ENCODE data around the gene PDIK1L. TPM values are rescaled to one million over a fixed set of nuclear protein-coding genes. Genes with fewer than 3 reads are reported as not detected.

PDIK1L gene
- total and polyA plus RNA-seq, 9 of the 15 experiments (the other 6 are each of a cell fraction or from before 2014, with no cell fraction given), result 12.8 to 30.2 (median 21.5) TPM

- intact Hi-C loops (cut with micrococcal nuclease), result no loop called here
- WGBS (ENCODE audit: insufficient coverage, low coverage, missing lambda C conversion rate), result 40% methylated on average over 5 of the region's 5 CpGs
- TF ChIP-seq MIER1 (IDR thresholded peaks at IDR 0.05; ENCODE audit: low read depth), result no peak
- no peak for TF ChIP-seq NFIX (CRISPR knock-in tag; IDR thresholded peaks at IDR 0.05; ENCODE audit: low read depth)
- TF ChIP-seq MEF2A (IDR thresholded peaks at IDR 0.05; ENCODE audit: control insufficient read depth, low read depth, low read length), result peak; percentile 87
- TF ChIP-seq CBX8 (IDR thresholded peaks at IDR 0.05; ENCODE audit: borderline replicate concordance, extremely low read depth, low read depth, low read length, poor library complexity, severe bottlenecking), result no peak
- TF ChIP-seq MEF2D (tag; conservative IDR thresholded peaks at IDR 0.05; ENCODE audit: low read depth), result no peak
- no peak for TF ChIP-seq SMARCB1 (IDR thresholded peaks at IDR 0.05; ENCODE audit: insufficient read length, low read depth)
- TF ChIP-seq NCOR1 (IDR thresholded peaks at IDR 0.05), result no peak
- no peak for TF ChIP-seq SP2 (IDR thresholded peaks at IDR 0.05; ENCODE audit: extremely low read depth, low read depth, low read length, poor library complexity, severe bottlenecking)
- TF ChIP-seq NR2C2 (CRISPR knock-in tag; IDR thresholded peaks at IDR 0.05), result 0 out of 2 replicates have a peak, but pooled peaks have one; percentile 22
- no peak for TF ChIP-seq NR2C2 (tag; IDR thresholded peaks at IDR 0.05)
- TF ChIP-seq HES1 (IDR thresholded peaks at IDR 0.05; ENCODE audit: low read depth), result no peak
- TF ChIP-seq FOXP4 (CRISPR knock-in tag; IDR thresholded peaks at IDR 0.05; ENCODE audit: borderline replicate concordance), result 0 out of 2 replicates have a peak, but pooled peaks have one; percentile 64
- TF ChIP-seq ATF3 (IDR thresholded peaks at IDR 0.05), result peak; percentile 46; the same call in 1 of the 2 replicates
- TF ChIP-seq ATF3 (CRISPR knock-in tag; conservative IDR thresholded peaks at IDR 0.05), result no peak
- TF ChIP-seq ZNF449 (CRISPR knock-in tag; IDR thresholded peaks at IDR 0.05), result no peak
- TF ChIP-seq MTF1 (CRISPR knock-in tag; IDR thresholded peaks at IDR 0.05; ENCODE audit: borderline replicate concordance), result no peak
- no peak for TF ChIP-seq CHD2 (IDR thresholded peaks at IDR 0.05; ENCODE audit: low read depth, low read length)
- TF ChIP-seq BCL6 (CRISPR knock-in tag; IDR thresholded peaks at IDR 0.05), result no peak
Measured at GRCh38 chr1:26083208-26083607, 28.4 kb upstream of the PDIK1L start.

More at GRCh38 chr1:26083208-26083607, 28.4 kb upstream of the PDIK1L start:
- no peak overlapping the region for H3K4me3 ChIP-seq
- in situ Hi-C loops (cut with MboI), result no loop called here
- ChIA-PET CTCF (ENCODE audit: low intra/inter-chr PET ratio) (no interaction called here), POLR2A (interaction anchor here (0.7 to 3.4 kb wide), 13 partner anchors 9 to 253 kb away, joined by 3 to 17 read pairs (median 4); partner anchors contain the start of gene ZNF593)
- no peaks in the 10 kb centered on the region for H3K9me1 ChIP-seq (ENCODE audit: control insufficient read depth, insufficient read depth, low read length)
- peaks cover 16 to 42% of the 10 kb centered on the region in 2 experiments for H3K4me1 ChIP-seq (replicated peaks in 1 of 2; ENCODE audit: control insufficient read depth in 2 of 2, insufficient read depth in 2 of 2, low read length in 2 of 2)
- H2AFZ ChIP-seq (ENCODE audit: low read depth, low read length), result peak overlapping the region; percentile 54
- ATAC-seq (peak; percentile 11; the same call in 1 of the 3 replicates), DNase-seq (ENCODE audit: extremely low read depth in 1 of 4, low spot score in 3 of 4) (no peak), FAIRE-seq (no peak)
- H3K36me3 ChIP-seq (ENCODE audit: control insufficient read depth, insufficient read depth, low read length), result no peaks in the 10 kb centered on the region
- no peaks in the 10 kb centered on the region for H3K27me3 ChIP-seq (ENCODE audit: control insufficient read depth in 2 of 2, insufficient read depth in 2 of 2, low read length in 2 of 2)
- no peak overlapping the region for H3K4me2 ChIP-seq (ENCODE audit: insufficient read depth, low read length)
- H4K20me1 ChIP-seq (replicated peaks; ENCODE audit: control insufficient read depth, insufficient read depth, low read length), result no peaks in the 10 kb centered on the region
- H3K9me3 ChIP-seq (replicated peaks; ENCODE audit: control insufficient read depth, insufficient read depth, low read depth, low read length), result no peaks in the 10 kb centered on the region
- H3K27ac ChIP-seq (ENCODE audit: extremely low read depth, low read depth, low read length), result no peak overlapping the region
- BruUV-seq (replicated peaks), result no TSS peak
- peak overlapping the region in 1 of 2 experiments; percentile 30; a peak in 1 of 4 replicates for H3K9ac ChIP-seq (ENCODE audit: insufficient read depth in 1 of 2, low read depth in 2 of 2, low read length in 2 of 2)
- H3K79me2 ChIP-seq (ENCODE audit: control insufficient read depth, insufficient read depth, low read length), result no peaks in the 10 kb centered on the region
